Lower lobe of right lung (tissue), 2 donors: ENCODE data around the gene PSMD11. TPM values are rescaled to one million over a fixed set of nuclear protein-coding genes. Genes with fewer than 3 reads are reported as not detected.

Experiments
- ATAC-seq, 2 donors: fragments of 200-7000 bp; cut with Tn5 transposase; one replicate each; pipeline ENCODE4 v1.9.1; 2020 to 2022; ENCODE audit warnings: mild to moderate bottlenecking in 2 of 2, moderate library complexity in 2 of 2
- DNase-seq: peaks from one replicate; pipeline ENCODE4 v3.0.0-alpha.2; 2020
- H3K27ac ChIP-seq: fragments of 200-600 bp; one replicate; pipeline ENCODE4 v1.8.0; 2022
- H3K27me3 ChIP-seq: fragments of 200-600 bp; one replicate; pipeline ENCODE4 v1.8.0; 2022; ENCODE audit warnings: low read depth
- H3K36me3 ChIP-seq: fragments of 200-600 bp; one replicate; pipeline ENCODE4 v1.8.0; 2022; ENCODE audit warnings: mild to moderate bottlenecking
- H3K4me1 ChIP-seq: fragments of 200-600 bp; one replicate; pipeline ENCODE4 v1.8.0; 2022
- H3K4me3 ChIP-seq: fragments of 200-600 bp; one replicate; pipeline ENCODE4 v1.8.0; 2022; ENCODE audit warnings: mild to moderate bottlenecking
- H3K9me3 ChIP-seq: fragments of 200-600 bp; one replicate; pipeline ENCODE4 v1.8.0; 2022
- intact Hi-C: fragments of 100-400 bp; cut with DNase I; formaldehyde crosslinking; loops from one replicate; pipeline ENCODE4 v1.11.0; 2022
- total RNA-seq: library from RNA; stranded (reverse); fragmentation: NEBNext Ultra II Directional; extraction: Animal tissue kit (Norgen Biotek cat#: 25700); gene quantifications from one replicate; pipeline ENCODE4 v1.2.1, GENCODE V29; 2021
- TF ChIP-seq, protein P1 (sequence below): fragments of 200-600 bp; IDR thresholded peaks from one replicate; pipeline ENCODE4 v1.8.0; 2022; ENCODE audit warnings: antibody characterized with exemption, mild to moderate bottlenecking
- donor health status: DM: no; HTN: yes; CAD: no; lungs with severe emphysema.

Gene PSMD11
- total RNA-seq, 1 donor from 2014 or later, result 57.2 TPM

DNA sequence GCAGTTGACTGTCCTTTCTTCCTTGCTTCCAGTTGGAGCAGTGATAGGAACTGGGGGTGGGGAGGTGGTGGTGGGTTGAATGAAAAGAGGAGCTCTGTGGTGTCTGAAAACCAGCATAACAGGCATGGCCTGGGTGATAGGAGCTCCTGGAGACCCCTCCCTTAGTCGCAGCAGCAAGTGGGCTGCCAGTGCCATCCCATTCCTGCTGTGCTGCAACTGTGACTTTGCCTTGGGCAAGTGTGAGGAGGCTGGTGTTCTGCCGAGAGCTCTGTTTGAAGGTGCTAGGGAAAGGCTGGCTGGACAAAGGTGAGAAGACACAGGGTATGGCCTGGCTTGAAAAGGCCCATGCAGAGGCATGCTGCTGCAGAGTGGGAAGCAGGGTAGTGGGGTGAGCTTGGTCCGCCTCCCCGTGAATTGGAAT is 39.7 kb downstream of the PSMD11 start:
- no peak for DNase-seq
- Histone ChIP-seq H3K4me3 (no peak overlapping the region), H3K4me1 (peaks cover 31% of the 10 kb centered on the region), H3K9me3 (no peaks in the 10 kb centered on the region), H3K27me3 (no peaks in the 10 kb centered on the region), H3K36me3 (peaks cover 33% of the 10 kb centered on the region), H3K27ac (no peak overlapping the region)
- intact Hi-C loops, result no loop called here
- TF ChIP-seq, protein P1, sequence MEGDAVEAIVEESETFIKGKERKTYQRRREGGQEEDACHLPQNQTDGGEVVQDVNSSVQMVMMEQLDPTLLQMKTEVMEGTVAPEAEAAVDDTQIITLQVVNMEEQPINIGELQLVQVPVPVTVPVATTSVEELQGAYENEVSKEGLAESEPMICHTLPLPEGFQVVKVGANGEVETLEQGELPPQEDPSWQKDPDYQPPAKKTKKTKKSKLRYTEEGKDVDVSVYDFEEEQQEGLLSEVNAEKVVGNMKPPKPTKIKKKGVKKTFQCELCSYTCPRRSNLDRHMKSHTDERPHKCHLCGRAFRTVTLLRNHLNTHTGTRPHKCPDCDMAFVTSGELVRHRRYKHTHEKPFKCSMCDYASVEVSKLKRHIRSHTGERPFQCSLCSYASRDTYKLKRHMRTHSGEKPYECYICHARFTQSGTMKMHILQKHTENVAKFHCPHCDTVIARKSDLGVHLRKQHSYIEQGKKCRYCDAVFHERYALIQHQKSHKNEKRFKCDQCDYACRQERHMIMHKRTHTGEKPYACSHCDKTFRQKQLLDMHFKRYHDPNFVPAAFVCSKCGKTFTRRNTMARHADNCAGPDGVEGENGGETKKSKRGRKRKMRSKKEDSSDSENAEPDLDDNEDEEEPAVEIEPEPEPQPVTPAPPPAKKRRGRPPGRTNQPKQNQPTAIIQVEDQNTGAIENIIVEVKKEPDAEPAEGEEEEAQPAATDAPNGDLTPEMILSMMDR, result no peak
- ATAC-seq, result no peak

DNA sequence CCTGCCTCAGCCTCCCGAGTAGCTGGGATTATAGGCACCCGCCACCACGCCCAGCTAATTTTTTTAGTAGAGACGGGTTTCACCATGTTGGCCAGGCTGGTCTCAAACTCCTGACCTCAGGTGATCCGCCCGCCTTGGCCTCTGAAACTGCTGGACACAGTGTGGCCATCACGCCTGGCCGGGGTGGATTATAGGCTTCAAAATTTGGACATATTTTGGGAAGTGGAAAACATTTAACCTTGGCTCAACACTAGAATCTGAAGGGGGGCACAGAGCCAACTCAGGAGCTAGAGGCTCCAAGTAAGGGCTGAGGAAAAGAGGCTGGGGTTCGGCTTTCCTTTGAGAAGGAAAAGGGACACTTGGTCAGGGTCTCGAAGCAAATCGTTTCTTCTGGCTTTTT is 40.3 kb downstream of the PSMD11 start:
- TF ChIP-seq, protein P1, result no peak
- H3K27me3 ChIP-seq, result no peaks in the 10 kb centered on the region
- no peaks in the 10 kb centered on the region for H3K9me3 ChIP-seq
- H3K36me3 ChIP-seq, result peaks cover 27% of the 10 kb centered on the region
- ATAC-seq (no peak), DNase-seq (no peak)
- H3K4me1 ChIP-seq, result peaks cover 31% of the 10 kb centered on the region
- no peak overlapping the region for H3K27ac ChIP-seq
- no peak overlapping the region for H3K4me3 ChIP-seq
- intact Hi-C loops, result no loop called here

DNA sequence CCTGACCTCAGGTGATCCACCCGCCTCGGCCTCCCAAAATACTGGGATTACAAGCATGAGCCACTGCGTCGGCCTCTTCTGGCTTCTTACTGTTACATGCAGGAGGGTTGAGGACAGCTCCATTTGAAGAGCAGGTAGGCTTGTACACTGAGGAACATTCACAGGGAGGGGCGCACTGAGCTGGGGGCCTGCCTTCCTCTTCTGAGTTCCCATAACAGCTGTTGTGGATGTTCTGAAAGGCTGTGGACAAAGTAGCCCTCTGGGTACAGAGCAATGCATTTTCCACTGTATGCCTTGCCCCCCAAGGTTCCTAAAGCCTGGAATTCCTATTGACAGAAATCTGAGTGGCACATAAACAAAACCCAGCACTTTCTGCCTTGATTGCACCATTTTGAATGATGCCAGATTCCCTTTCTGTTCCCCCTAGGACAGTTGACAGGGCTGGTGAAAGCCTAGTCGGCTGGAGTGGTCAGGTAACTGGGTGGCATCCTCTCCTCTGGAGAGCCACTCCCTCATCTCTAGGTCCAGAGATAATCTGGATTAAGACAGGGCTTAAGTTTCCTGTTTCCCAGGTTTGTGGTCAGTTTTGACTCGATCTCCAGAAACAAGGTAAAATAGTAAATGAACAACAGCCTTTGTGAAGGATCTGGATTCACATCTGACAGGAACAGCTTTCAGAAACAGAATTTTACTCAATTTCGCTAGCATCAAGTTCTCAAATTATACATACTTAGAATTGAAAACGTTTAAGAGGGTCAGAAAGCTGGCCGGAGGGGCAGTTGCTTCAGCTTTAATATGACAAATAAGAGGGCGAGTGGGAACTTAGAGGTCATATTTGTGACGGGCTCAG is 41.2 kb downstream of the PSMD11 start:
- ATAC-seq, result no peak
- TF ChIP-seq, protein P1, result no peak
- peak overlapping the region; percentile 51 for H3K4me3 ChIP-seq
- peaks cover 19% of the 10 kb centered on the region for H3K36me3 ChIP-seq
- peak; percentile 33 for DNase-seq
- peaks cover 31% of the 10 kb centered on the region for H3K4me1 ChIP-seq
- no peaks in the 10 kb centered on the region for H3K9me3 ChIP-seq
- H3K27me3 ChIP-seq, result no peaks in the 10 kb centered on the region
- intact Hi-C loops, result no loop called here
- peak overlapping the region; percentile 66 for H3K27ac ChIP-seq

DNA sequence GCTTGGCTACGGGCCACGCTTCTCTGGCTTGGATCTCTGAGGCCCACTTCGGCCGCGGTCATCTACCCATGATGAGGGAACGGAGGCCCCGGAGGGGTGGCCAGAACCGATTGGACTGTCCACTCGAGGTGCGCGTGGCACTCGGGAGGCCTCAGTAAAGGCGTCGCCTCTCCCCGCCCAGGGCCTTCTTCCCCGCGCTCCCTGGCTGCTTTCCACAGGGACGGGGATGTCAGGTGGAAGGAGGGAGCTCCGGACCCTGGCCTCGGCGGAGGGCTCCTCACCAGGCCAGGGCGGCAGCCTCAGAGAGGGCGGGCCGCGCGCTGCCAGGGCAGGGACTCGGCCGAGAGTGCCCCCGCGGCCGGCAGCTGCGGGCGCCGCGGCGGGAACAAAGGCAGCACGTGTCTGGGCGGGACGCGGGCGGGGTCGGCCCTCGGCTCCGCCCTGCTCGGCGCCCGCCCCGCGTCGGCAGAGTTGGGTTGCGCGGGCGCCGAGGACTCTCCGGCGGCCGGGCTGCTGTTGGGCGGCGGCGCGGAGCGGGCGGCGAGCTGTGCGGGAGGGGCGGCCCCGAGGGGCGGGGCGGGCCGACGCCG is 41.9 kb downstream of the PSMD11 start:
- no peaks in the 10 kb centered on the region for H3K9me3 ChIP-seq
- peaks cover 31% of the 10 kb centered on the region for H3K4me1 ChIP-seq
- TF ChIP-seq, protein P1, result no peak
- H3K27me3 ChIP-seq, result no peaks in the 10 kb centered on the region
- peak overlapping the region; percentile 51 for H3K4me3 ChIP-seq
- DNase-seq (peak; percentile 75), ATAC-seq (peak; percentile 89 to 91)
- peaks cover 12% of the 10 kb centered on the region for H3K36me3 ChIP-seq
- intact Hi-C loops, result no loop called here
- peak overlapping the region; percentile 66 for H3K27ac ChIP-seq

GRCh38 chr17:32486701-32487472 is 42.6 kb downstream of the PSMD11 start, which contains the start of gene CDK5R1:
CDK5R1 (plus strand) TSS chr17:32486993; CDS start chr17:32487621, 628 bp downstream.
- no peaks in the 10 kb centered on the region for H3K27me3 ChIP-seq
- H3K4me1 ChIP-seq, result peaks cover 34% of the 10 kb centered on the region
- intact Hi-C loops, result no loop called here
- peak within 1 kb of the TSS; percentile 60 for H3K4me3 ChIP-seq
- DNase-seq (peak; percentile 78), ATAC-seq (peak; percentile 68 to 70)
- peak within 1 kb of the TSS; percentile 66 for H3K27ac ChIP-seq
- peaks cover 5% of the 10 kb centered on the region for H3K36me3 ChIP-seq
- no peaks in the 10 kb centered on the region for H3K9me3 ChIP-seq
- TF ChIP-seq, protein P1, result no peak
